Kidney epithelial cell (primary cell): ENCODE results near the gene RASGRF2. TPM values are rescaled to one million over a fixed set of nuclear protein-coding genes. Genes with fewer than 3 reads are reported as not detected.

Experiments
- DNase-seq: peaks from one replicate; pipeline ENCODE4 v3.0.0-alpha.2; 2010; ENCODE audit warnings: low read depth
- H3K27me3 ChIP-seq: 2 replicates; pipeline ENCODE4 v1.6.0; 2011; ENCODE audit warnings: low read length; ENCODE audit not compliant: control insufficient read depth, insufficient read depth
- H3K36me3 ChIP-seq: 2 replicates; pipeline ENCODE4 v1.5.1; 2011; ENCODE audit warnings: low read length; ENCODE audit not compliant: control insufficient read depth, insufficient read depth
- H3K4me3 ChIP-seq: 2 replicates; pipeline ENCODE4 v1.5.1; 2011; ENCODE audit warnings: low read depth, mild to moderate bottlenecking, control low read depth, low read length
- total RNA-seq: library from RNA; depleted of rRNA; stranded (reverse); fragments of >200 nt; gene quantifications from 2 replicates; pipeline ENCODE4 v1.2.3, GENCODE V29; 2015
- TF ChIP-seq, protein P1 (sequence below): IDR thresholded peaks from 2 replicates; pipeline ENCODE4 v1.5.1; 2011; ENCODE audit warnings: mild to moderate bottlenecking, moderate library complexity, low read length, control low read depth, inconsistent platforms; ENCODE audit not compliant: insufficient read depth, poor library complexity, severe bottlenecking

Gene RASGRF2
- total RNA-seq, 1 donor from 2014 or later = 5.8 TPM

DNA sequence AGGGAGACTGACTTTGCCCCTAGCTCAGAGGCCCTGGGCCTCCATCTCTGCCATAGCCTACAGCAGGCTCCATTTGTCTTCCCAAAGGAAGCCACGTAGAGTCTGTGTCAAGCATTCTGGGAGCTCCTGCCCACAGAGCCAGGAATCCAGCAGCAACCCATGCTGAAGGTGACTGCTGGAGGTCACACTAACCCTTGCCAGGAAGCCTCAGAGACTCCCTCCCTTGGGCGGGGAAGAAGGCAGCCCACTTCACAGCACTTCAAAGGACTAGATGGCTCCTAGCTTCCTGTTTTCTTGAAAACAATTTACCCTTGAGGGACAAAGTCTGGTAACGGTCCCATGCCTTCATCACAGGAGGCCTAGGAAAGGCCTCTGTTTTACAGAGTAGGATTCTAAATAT lies 274.6 kb downstream of the RASGRF2 start:
- Histone ChIP-seq H3K36me3 (no peaks in the 10 kb centered on the region), H3K4me3 (no peak overlapping the region), H3K27me3 (no peaks in the 10 kb centered on the region)
- TF ChIP-seq, protein P1, sequence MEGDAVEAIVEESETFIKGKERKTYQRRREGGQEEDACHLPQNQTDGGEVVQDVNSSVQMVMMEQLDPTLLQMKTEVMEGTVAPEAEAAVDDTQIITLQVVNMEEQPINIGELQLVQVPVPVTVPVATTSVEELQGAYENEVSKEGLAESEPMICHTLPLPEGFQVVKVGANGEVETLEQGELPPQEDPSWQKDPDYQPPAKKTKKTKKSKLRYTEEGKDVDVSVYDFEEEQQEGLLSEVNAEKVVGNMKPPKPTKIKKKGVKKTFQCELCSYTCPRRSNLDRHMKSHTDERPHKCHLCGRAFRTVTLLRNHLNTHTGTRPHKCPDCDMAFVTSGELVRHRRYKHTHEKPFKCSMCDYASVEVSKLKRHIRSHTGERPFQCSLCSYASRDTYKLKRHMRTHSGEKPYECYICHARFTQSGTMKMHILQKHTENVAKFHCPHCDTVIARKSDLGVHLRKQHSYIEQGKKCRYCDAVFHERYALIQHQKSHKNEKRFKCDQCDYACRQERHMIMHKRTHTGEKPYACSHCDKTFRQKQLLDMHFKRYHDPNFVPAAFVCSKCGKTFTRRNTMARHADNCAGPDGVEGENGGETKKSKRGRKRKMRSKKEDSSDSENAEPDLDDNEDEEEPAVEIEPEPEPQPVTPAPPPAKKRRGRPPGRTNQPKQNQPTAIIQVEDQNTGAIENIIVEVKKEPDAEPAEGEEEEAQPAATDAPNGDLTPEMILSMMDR = no peak
- DNase-seq = no peak

DNA sequence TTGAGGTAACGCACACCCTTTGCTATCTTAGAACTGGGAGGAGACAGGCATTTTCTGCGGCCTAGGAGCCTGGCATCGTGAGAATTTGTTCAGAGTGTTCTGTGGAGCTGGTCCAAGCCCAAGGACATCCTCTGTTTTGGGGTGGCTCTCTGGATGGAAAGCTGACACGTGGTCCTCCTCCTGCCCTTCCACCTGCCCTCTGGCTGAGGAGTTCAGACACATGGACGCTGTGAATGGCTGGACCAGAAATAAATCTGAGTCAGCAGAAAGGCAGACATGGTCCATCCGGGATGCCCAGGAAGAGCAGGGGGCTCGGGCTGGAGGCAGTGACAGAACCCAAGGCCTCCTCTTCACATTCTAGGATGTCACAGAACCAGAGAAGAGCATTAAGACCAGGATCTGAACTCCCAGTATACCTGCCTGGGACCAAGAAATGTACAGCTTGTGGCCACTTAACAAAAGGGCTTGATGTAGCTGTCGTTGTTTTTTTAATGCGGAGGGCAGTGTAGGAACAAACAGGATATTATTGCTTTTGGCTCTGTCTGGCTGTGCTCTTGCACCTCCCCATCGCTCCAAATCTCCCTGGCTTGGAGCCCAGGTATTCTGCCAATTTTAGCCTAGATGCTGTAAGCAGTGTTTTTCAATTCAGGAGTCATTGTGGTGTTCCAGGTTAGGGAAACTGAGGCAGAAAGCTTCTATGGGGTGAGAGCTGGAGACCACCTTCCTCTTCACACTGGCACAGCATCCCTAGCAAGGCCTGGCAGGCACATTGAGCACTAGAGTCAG lies 275.3 kb downstream of the RASGRF2 start:
- DNase-seq = no peak
- H3K27me3 ChIP-seq = no peaks in the 10 kb centered on the region
- TF ChIP-seq, protein P1 = no peak
- no peak overlapping the region for H3K4me3 ChIP-seq
- no peaks in the 10 kb centered on the region for H3K36me3 ChIP-seq

DNA sequence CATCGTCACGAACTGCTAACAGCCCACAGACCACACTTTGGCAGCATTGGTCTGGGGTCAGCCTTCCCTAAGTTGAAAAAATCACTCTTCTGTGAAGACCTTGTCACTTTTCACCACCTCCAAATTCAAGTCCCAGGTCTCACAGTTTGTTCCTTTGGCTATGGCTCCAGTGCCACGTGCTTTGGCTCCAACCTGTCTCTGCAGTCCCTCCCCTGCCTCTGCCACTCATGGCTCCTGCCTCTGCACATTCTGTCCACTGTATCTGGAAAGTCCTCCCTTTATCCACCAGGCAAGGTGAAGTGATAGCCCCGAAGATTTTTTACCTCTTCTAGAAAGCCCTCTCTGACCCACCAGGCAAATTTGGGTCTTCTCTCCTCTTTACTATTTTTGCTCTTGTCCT lies 278.3 kb downstream of the RASGRF2 start:
- Histone ChIP-seq H3K36me3 (no peaks in the 10 kb centered on the region), H3K27me3 (no peaks in the 10 kb centered on the region), H3K4me3 (no peak overlapping the region)
- DNase-seq = no peak
- TF ChIP-seq, protein P1 = no peak

DNA sequence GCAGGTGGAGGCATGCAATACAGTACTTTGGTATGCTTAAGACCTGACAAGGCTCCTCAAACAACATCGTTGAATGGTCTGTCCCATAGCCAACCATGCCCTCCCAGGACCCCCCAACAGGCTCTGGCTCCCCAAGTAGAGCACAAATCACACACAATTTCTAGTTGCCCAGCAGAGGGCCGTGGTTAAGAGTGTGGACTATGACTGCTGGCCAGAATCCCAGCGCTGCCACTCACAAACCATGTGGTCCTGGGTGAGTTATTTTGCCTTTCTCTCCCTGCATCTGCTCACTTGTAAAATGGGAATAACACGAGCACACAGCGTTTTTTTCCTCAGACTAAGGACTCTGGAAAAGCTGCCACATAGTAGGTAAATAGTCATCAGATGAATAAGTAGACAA lies 279.4 kb downstream of the RASGRF2 start:
- Histone ChIP-seq H3K27me3 (no peaks in the 10 kb centered on the region), H3K36me3 (no peaks in the 10 kb centered on the region), H3K4me3 (no peak overlapping the region)
- TF ChIP-seq, protein P1 = no peak
- no peak for DNase-seq

DNA sequence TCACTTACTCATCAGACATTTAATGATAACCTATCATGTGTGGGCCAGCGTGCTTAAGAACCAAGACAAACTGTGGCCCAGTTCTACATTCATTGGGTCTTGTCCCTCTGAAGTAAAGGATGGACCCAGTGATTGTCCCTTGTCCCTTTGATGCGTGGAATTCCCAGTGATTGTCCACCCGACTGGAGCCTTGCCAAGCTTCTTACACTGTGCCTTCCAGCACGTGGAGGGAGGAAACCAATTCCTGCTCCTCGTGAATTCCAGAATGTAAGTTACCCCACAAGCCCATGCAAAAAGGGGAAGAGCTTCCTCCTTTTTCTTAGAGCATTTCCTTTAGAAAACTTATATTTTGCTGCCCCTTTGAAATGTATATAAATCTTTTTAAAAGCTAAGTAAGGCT lies 280.8 kb downstream of the RASGRF2 start:
- no peak for DNase-seq
- H3K36me3 ChIP-seq = no peaks in the 10 kb centered on the region
- H3K27me3 ChIP-seq = no peaks in the 10 kb centered on the region
- no peak overlapping the region for H3K4me3 ChIP-seq
- TF ChIP-seq, protein P1 = no peak
